Measurements from ENCODE around the gene FAM117B. TPM values are rescaled to one million over a fixed set of nuclear protein-coding genes. Genes with fewer than 3 reads are reported as not detected.

Gene FAM117B
- total RNA-seq, 2 experiments from 2014 or later, result 46.8 to 50.4 TPM

- ChIA-PET POLR2A (interaction anchor here (1.0 to 5.2 kb wide), 5 partner anchors 9 to 113 kb away, joined by 3 to 50 read pairs (median 6); no protein-coding TSS in a partner anchor), CTCF (no interaction called here)
- DNase-seq (peak in 2 of 14 experiments; percentile 15 to 20), ATAC-seq (ENCODE audit: poor library complexity) (no peak)
- H3K9me3 ChIP-seq (ENCODE audit: control insufficient read depth in 1 of 2, insufficient read depth in 1 of 2, low read length in 2 of 2), result no peaks in the 10 kb centered on the region
- Mint-ChIP-seq H3K36me3 (ENCODE audit: low read depth) (peaks cover 27% of the 10 kb centered on the region), H3K4me3 (peak overlapping the region; percentile 84), H3K27ac (peak overlapping the region; percentile 98), H3K27me3 (no peaks in the 10 kb centered on the region), H3K9me3 (no peaks in the 10 kb centered on the region), H3K4me1 (ENCODE audit: low read depth) (peaks cover 62% of the 10 kb centered on the region)
- H3K4me3 ChIP-seq (ENCODE audit: low read length), result peak overlapping the region; percentile 86
- intact Hi-C loops (cut with DNase I, micrococcal nuclease), result loop anchor here (5.0 to 10.0 kb wide), 7 partner anchors 34 to 854 kb away; partner anchors contain the start of genes ALS2 (in 1 of the 2), BMPR2 (in 1 of the 2), CARF (in 1 of the 2) and FZD7 (in 1 of the 2)
- no peaks in the 10 kb centered on the region for H3K36me3 ChIP-seq (ENCODE audit: insufficient read depth, low read length)
- H3K27me3 ChIP-seq (ENCODE audit: control insufficient read depth in 1 of 2, insufficient read depth in 2 of 2, low read length in 2 of 2), result no peaks in the 10 kb centered on the region
- peak overlapping the region; percentile 47 to 55 for H3K27ac ChIP-seq (ENCODE audit: low read depth in 1 of 2, low read length in 2 of 2)
- H3K4me1 ChIP-seq (ENCODE audit: insufficient read depth, low read length), result peaks cover 55% of the 10 kb centered on the region
- no peak for TF ChIP-seq CTCF (IDR thresholded peaks at IDR 0.05)
Observed at GRCh38 chr2:202638721-202639120, 4.0 kb downstream of the FAM117B start.

- no peaks in the 10 kb centered on the region for H3K9me3 ChIP-seq (ENCODE audit: control insufficient read depth in 1 of 2, insufficient read depth in 1 of 2, low read length in 2 of 2)
- no peaks in the 10 kb centered on the region for H3K36me3 ChIP-seq (ENCODE audit: insufficient read depth, low read length)
- intact Hi-C loops (cut with DNase I, micrococcal nuclease), result loop anchor here (5.0 to 10.0 kb wide), 7 partner anchors 33 to 854 kb away; partner anchors contain the start of genes ALS2 (in 1 of the 2), BMPR2 (in 1 of the 2), CARF (in 1 of the 2) and FZD7 (in 1 of the 2)
- H3K27me3 ChIP-seq (ENCODE audit: control insufficient read depth in 1 of 2, insufficient read depth in 2 of 2, low read length in 2 of 2), result no peaks in the 10 kb centered on the region
- H3K27me3 Mint-ChIP-seq, result no peaks in the 10 kb centered on the region
- no peak for ATAC-seq (ENCODE audit: poor library complexity)
- peaks cover 52% of the 10 kb centered on the region for H3K4me1 ChIP-seq (ENCODE audit: insufficient read depth, low read length)
- POLR2A ChIA-PET, result interaction anchor here (1.0 to 1.4 kb wide), 2 partner anchors 9 to 12 kb away, joined by 3 to 4 read pairs; no protein-coding TSS in a partner anchor
- TF ChIP-seq CTCF (IDR thresholded peaks at IDR 0.05), result no peak
- H3K4me1 Mint-ChIP-seq (ENCODE audit: low read depth), result peaks cover 60% of the 10 kb centered on the region
- peak overlapping the region; percentile 47 to 55 for H3K27ac ChIP-seq (ENCODE audit: low read depth in 1 of 2, low read length in 2 of 2)
- H3K9me3 Mint-ChIP-seq, result no peaks in the 10 kb centered on the region
- H3K4me3 ChIP-seq (ENCODE audit: low read length), result peak overlapping the region; percentile 86
- DNase-seq, result peak in 3 of 14 experiments; percentile 27 to 35 (median 32)
- CTCF ChIA-PET, result no interaction called here
- H3K4me3 Mint-ChIP-seq, result peak overlapping the region; percentile 84
- H3K36me3 Mint-ChIP-seq (ENCODE audit: low read depth), result peaks cover 26% of the 10 kb centered on the region
- peak overlapping the region; percentile 98 for H3K27ac Mint-ChIP-seq
Observed at GRCh38 chr2:202639231-202639630, 4.5 kb downstream of the FAM117B start.

GRCh38 chr2:202642567-202642966, 7.8 kb downstream of the FAM117B start:
- peaks cover 62% of the 10 kb centered on the region for H3K4me1 Mint-ChIP-seq (ENCODE audit: low read depth)
- no peaks in the 10 kb centered on the region for H3K27me3 Mint-ChIP-seq
- intact Hi-C loops (cut with DNase I, micrococcal nuclease), result loop anchor here (10.0 kb wide), 3 partner anchors 62 to 1102 kb away; partner anchors contain the start of gene CYP20A1 (in 1 of the 2)
- H3K27me3 ChIP-seq (ENCODE audit: control insufficient read depth in 1 of 2, insufficient read depth in 2 of 2, low read length in 2 of 2), result no peaks in the 10 kb centered on the region
- H3K27ac Mint-ChIP-seq, result no peak overlapping the region
- no peaks in the 10 kb centered on the region for H3K36me3 ChIP-seq (ENCODE audit: insufficient read depth, low read length)
- H3K4me3 Mint-ChIP-seq, result no peak overlapping the region
- ATAC-seq (ENCODE audit: poor library complexity) (peak; percentile 5), DNase-seq (no peak)
- ChIA-PET POLR2A (interaction anchor here (0.7 to 3.1 kb wide), 22 partner anchors 8 to 1098 kb away, joined by 3 to 103 read pairs (median 6); partner anchors contain the start of genes FAM117B, ICA1L, NBEAL1 and WDR12), CTCF (no interaction called here)
- no peaks in the 10 kb centered on the region for H3K9me3 ChIP-seq (ENCODE audit: control insufficient read depth in 1 of 2, insufficient read depth in 1 of 2, low read length in 2 of 2)
- TF ChIP-seq CTCF (IDR thresholded peaks at IDR 0.05), result no peak
- H3K4me3 ChIP-seq (ENCODE audit: low read length), result peak overlapping the region; percentile 43
- peaks cover 8% of the 10 kb centered on the region for H3K36me3 Mint-ChIP-seq (ENCODE audit: low read depth)
- H3K4me1 ChIP-seq (ENCODE audit: insufficient read depth, low read length), result peaks cover 59% of the 10 kb centered on the region
- H3K27ac ChIP-seq (ENCODE audit: low read depth in 1 of 2, low read length in 2 of 2), result peak overlapping the region; percentile 58 to 65
- no peaks in the 10 kb centered on the region for H3K9me3 Mint-ChIP-seq
